Adrenal gland (tissue), 5 donors: Measurements from ENCODE around the gene IFT81.

Experiments used
- CTCF ChIP-seq, 6 experiments: fragments of 450-650 bp in 4 of 6; fragments of 200-600 bp in 2 of 6; sonication (generic) in 1 of 6; IDR thresholded peaks; 1 replicate in 5 of 6; 2 replicates in 1 of 6; pipeline versions ENCODE4 v1.5.1 to v1.8.0; 2016 to 2021; ENCODE audit warnings: antibody characterized with exemption in 6 of 6, mild to moderate bottlenecking in 2 of 6, moderate library complexity in 1 of 6
- POLR2A ChIP-seq, 2 donors: fragments of 450-650 bp; IDR thresholded peaks; one replicate each; pipeline ENCODE4 v1.6.1; 2017; ENCODE audit warnings: antibody characterized with exemption in 2 of 2, mild to moderate bottlenecking in 2 of 2, moderate library complexity in 1 of 2
- donor health status: DM: no; HTN: no; CAD: no.

GRCh38 chr12:110234331-110234751, 110.2 kb downstream of the IFT81 start:
- TF ChIP-seq CTCF (IDR thresholded peaks at IDR 0.05): no peak
- no peak for TF ChIP-seq POLR2A (IDR thresholded peaks at IDR 0.05)
